ENCODE results near the gene FAM174C. TPM values are rescaled to one million over a fixed set of nuclear protein-coding genes. Genes with fewer than 3 reads are reported as not detected.

Gene FAM174C
- total RNA-seq = 6.4 TPM

DNA sequence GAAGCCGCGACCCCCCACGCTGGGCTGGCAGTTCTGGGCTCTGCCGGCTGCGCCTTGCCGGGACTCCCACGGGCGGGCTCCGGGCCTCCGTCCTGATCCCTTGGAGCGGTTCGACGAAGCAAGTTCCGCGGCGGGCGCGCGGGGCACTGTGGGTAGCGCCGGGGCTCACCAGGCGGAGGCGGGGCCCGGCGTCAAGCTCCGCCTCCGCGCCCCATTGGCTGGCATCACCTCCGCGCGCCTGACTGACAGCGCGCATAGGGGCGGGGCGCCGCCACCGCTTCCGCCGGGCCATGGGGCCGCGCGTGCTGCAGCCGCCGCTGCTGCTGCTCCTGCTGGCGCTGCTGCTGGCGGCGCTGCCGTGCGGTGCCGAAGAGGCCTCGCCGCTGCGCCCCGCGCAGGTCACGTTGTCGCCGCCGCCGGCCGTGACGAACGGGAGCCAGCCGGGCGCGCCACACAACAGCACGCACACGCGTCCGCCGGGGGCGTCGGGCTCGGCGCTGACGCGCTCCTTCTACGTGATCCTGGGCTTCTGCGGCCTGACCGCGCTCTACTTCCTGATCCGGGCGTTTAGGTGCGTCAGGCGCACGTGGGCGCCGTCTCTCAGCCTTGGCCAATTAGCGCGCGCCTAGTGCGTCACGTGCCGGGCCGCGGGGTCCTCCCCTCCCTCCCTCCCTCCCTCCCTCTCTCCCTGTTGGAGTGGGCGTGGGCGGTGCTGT lies at the start of gene FAM174C:
TSS of gene FAM174C (plus strand) at position 271 of the 716 bp plus-strand sequence. CDS start at position 291, 20 bp downstream.
- peak; percentile 92 for DNase-seq

DNA sequence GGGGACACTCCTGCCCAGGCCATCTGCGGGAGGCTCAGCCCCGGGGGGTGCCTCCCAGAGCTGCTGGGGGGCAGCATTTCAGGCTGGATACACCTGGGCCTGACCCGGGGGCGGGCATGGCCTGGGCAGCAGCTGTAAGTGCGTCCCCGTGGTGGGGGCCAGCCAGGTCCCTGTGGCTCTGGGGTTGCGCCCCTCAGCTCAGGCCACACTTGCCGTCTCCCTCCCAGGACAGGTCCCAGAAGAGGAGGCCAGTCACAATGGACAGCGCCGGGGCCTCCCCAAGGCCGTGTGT lies 49.2 kb upstream of the FAM174C start:
- DNase-seq = no peak

DNA sequence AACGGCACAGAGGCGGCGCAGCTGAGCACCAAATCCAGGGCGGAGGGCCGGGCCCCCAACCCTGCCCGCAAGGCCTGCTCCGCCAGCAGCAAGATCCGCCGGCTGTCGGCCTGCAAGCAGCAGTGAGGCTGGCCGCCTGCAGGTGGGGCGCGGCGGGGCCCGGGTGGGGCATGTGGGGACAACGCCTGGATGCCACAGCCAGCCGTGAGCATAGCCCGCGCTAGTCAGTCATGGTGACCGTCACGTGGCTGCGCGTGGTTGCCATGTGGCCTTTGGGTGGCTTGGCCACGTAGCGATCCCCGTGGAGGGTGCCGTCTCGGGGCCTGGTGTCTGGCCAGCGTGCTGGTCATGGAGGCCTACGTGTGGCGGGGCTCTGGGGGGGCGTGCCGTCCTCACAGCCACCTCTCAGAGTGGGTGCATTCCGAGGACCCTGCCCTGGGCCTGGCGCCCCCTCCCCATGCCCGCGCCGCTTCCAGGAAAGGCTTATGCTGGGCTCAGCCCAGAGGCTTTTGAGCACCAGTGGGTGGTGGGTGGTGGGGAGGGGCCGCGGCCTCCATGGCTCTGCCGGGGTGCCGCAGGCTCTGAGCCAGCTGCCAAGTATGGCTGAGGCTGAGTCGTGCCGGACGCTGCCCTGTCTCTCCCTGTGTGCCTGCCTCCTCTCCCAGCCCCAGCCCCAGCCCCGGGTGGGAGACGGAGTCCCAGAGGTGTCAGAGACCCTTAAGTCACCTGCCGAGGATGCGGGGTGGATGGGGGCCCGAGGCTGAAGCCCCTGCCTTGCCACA lies 48.6 kb upstream of the FAM174C start:
- no peak for DNase-seq

DNA sequence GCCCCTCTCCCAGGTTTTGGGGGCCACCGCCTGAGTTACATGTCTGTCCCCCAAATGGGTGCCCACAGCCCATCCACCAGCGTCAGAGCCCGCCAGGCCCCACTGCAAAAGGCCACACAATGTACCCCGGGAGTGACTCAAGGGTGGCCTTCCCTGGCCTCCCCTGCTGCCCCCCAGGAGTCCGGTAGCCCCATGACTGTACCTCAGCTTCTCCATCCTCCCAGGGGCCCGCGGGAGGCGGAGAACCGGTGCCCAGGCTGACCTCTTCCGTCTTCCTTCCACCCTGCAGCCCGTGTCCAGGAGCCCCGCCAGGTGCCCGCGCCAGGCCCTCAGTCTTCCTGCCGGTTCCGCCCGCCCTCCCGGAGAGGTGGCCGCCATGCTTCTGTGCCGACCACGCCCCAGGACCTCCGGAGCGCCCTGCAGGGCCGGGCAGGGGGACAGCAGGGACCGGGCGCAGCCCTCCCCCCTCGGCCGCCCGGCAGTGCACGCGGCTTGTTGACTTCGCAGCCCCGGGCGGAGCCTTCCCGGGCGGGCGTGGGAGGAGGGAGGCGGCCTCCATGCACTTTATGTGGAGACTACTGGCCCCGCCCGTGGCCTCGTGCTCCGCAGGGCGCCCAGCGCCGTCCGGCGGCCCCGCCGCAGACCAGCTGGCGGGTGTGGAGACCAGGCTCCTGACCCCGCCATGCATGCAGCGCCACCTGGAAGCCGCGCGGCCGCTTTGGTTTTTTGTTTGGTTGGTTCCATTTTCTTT lies 47.9 kb upstream of the FAM174C start:
- no peak for DNase-seq

DNA sequence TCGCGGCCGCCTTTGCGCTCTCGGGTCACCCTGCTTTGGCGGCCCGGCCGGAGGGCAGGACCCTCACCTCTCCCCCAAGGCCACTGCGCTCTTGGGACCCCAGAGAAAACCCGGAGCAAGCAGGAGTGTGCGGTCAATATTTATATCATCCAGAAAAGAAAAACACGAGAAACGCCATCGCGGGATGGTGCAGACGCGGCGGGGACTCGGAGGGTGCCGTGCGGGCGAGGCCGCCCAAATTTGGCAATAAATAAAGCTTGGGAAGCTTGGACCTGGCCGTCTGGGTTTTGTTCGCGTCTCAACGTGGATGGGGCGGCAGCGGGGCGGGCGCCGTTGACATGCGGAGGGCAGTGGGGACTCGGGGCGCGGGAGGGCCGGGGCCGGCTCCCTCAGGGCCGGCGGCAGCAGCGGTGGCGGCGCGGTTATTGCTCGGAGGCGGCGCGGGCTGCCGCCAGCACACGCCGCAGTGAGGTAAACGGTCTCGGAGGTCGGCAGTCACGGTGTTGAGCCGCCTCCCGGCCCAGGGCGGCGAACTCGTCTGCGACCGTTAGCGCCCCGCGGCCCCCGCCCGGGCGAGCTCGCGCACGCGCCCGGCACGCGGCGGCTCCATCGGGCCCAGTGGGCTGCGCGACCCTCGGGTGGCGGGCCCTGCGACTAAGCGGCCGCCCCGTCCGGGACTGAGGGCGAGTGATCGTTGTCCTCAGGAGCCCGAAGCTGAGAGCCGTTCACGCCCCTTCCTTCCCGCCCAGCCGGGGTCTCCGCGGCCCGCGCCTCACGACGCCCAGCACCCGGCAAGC lies 47.0 kb upstream of the FAM174C start:
- no peak for DNase-seq

DNA sequence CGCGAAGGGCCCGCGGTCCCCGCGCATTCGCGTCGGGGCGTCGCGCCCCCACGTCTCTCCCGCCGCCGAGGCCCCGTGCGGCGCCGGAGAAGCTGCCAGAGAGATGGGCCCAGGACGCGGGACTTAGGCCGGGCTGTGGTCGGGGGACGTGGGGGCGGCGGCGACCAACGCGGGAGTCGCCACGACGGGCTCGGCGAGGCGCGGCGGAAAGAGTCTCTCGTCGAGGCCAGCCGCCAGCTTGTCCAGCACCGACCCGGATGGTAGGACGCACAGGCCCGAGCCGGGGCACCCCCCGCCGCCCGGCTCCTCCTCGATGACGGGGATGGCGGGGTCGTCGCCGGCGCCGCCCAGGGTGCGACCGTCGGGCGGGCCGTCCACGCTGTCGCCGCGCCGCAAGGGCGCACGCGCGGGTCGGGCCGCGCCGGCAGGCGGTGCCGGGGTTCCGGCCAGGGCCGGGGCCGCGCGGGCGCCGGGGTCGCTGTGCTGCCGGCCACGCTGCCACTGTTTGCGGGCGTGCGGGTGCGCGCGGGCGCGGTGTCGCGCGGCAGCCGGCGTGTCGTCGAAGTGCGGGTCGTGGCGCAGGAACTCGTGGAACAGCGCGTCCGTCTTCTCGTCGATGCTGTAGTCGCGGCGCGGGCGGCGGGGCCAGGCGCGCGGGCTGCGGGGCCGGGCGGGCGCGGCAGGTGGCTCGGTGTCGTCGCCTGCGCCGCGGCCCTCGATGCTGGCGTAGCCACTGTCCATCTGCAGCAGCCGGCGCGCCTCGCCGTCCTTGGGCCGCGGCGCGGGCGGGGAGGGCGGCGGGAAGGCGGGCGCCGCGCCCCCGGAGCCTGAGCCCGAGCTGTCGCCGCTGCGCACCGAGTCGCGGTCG lies 46.0 kb upstream of the FAM174C start:
- DNase-seq = no peak

DNA sequence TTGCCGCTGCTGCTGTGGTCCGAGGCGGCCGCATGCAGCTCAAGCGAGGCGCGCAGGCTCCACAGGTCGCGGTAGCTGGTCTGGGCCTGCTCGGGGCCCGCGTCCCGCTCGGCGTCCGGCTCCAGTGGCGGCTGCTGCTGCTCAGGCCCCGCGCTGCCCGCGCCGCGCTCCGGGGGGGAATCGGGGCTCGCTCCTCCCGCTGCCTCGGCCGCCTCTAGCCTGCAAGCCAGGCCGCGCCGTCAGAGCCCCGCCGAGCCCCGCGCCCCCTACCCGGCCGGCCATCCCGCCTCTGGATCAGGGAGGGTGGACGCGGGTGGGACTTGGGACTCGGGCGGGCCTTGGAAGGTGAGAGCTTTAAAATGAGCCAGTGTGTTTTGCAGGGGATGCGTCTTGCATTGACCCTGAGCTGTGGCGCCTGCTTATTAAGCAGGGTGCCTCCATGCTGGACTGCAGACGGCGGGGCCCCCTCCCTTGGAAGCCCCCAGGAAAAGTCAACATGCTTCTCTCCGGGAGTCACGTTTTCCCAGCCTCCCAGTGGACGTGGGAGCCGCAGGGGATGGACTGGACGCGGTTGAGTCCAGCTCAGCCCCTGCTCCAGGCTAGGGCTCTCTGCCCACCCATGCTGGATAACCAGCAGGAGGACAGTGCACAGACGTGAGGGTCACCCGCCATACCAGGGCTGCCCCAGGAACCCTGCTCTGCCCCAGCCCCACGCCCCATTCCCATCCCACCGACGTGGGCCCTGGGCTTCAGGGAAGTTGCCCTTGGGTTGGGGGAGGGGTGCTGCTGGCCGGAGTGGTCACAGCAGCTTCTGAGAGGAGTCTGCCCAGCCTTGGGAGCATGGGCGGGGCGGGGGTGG lies 45.2 kb upstream of the FAM174C start:
- DNase-seq = no peak

DNA sequence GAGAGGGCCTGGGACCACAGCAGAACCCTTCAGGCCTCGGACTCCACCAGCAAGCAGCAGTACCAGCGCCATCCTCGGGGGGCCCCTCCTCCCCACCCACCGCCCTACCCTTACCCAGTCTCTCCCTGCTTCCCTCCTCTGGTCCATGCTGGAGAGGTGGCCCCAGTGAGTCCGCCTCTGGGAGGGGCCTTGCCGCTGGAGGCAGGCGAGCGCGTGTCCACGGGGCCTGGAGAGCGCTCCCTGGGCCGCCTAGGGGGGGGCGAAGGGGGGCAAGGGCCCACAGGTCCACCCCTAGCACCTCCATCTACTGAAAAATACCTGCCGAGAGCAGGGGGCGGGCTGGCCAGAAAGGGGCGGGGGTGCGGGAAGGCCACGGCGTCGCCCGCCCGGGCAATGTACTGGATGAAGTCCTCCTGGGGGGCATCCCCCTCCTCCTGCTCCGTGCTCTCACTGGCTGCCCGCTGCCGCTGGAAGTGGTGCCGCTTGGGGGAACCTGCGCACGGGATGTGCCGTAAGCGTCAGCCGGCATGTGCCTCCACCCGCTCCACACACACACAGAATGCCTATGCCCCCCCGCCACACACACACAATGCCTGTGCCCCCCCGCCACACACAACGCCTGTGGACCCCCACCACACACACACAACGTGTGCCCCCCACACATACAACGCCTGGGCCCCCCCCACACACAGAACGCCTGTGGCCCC lies 44.4 kb upstream of the FAM174C start:
- DNase-seq = no peak

DNA sequence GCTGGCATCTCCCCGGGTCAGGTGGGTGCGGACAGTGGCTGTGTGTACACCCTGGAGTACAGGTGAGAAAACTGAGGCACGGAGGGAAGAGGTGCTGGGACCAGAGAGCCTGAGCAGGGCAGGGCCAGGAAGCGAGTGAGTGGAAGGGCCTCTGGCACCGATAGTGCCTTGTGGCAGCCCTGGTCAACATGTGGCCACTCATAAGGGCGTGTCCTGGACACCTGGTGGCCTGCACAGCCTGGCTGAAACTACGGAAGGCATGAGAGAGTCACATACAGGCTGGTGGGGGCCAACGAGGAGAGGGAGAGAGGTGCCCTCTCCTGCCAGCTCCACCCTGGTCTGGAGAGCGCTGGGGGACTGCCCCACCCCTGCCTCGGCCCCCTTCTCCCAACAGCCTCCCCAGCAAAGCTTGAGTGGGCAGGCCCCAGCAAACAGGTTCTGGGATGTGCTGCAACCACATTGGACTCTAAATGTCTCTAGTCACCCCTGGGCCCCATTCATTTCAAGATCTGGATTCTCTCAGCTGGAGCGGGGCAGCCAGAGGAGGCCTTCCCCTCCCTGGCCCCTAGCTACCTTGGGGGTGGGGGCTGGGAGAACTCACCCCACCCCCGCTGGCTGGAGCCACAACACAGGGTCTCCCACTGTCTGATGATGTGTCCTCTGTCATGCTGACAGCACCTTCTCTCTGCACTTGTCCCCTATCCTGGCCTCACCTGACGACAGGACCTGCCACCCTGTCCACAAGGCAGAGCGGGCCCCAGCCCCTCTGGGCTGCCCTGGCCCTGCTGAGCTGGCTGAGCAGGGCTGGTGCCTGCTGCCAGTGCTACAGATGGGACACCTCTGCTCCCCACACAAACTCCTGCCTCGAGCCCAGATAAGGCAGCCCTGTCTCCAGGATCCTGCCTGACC lies 43.3 kb upstream of the FAM174C start:
- DNase-seq = no peak

DNA sequence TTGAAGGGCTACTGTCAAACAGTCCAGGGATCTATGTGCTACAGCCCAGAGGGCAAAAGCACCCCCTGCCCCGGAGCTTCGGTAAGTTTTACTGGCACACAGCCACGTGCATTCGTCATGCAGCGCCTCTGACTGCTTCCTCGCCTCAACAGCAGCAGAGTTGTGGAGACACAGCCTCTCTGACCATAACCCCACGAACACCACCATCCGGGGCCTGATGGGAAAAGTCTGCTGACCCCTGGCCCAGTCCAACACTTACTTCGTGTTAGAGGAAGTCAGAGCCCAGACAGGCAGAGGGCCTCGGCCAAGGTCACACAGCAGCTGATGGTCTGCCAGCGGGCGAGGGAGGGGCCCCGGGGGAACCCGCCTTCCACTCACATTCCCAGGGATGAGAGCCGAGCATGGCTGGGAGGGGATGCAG lies 42.7 kb upstream of the FAM174C start:
- no peak for DNase-seq

DNA sequence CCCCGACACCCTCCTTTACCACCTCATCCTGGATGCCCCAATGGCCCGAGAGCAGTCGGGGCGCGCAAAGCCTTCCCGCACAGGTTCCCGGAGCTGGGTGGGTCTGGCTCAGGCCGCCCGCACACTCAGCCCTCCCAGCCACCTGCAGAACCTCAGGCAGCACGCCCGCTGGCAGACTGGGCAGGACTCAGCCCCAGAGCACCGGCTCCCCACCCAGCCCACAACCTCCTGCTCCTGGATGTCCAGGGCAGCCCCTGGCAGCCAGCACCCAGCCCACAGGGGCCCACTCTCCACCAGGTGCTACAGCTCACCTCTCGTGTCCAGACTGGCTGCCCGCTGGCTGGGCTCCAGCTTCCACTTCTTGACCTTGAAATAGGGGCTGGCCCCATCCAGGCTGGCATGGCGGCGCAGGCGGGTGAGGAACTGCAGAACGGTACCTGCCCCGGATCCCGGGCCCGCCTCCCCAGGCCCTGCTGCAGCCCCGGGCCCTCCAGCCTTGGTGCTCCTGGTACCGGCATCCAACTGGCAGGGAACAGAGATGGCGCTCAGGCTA lies 42.1 kb upstream of the FAM174C start:
- DNase-seq = no peak

DNA sequence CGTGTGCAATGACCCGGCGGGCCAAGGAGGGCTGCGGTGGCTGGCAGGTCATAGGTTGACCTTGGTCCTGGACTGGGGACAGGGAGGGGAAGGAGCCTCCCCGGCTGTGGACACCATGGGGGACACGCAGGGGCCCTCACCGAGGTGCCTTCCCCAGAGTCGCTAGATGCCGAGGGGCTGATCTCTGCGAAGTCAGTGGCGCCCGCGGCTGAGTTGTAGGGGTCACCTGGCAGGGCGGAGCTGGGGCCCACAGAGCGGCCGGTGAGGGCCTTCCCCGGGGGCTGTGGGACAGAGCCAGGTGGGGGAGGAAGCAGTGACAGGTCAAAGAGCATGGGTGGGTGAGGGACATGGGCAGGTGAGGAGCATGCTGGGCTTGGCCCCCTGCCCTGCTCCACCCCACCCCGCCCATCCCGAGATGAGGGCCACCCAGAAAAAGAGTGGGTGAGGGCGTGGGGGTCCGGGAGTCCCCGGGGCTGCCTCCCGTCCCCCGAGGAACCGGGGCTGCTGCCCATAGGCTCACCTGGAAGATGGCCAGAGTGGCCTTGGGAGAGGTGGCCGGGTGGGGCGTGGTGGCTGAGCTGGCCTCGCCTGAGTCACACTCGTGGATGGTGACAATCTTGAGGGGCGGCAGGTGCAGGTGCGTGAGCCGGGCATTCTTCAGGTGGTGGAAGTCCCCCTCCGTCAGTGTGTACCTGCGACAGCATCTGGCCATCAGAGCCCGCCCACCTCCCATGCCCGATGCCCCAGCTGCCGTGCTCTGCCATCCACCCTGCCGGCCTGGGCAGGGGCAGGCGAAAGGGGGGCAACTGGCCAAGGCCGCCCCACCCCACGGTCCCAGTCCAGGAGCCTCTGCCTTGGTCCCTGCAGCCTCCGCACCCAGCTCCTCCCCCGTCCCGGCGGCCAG lies 41.0 kb upstream of the FAM174C start:
- DNase-seq = no peak

DNA sequence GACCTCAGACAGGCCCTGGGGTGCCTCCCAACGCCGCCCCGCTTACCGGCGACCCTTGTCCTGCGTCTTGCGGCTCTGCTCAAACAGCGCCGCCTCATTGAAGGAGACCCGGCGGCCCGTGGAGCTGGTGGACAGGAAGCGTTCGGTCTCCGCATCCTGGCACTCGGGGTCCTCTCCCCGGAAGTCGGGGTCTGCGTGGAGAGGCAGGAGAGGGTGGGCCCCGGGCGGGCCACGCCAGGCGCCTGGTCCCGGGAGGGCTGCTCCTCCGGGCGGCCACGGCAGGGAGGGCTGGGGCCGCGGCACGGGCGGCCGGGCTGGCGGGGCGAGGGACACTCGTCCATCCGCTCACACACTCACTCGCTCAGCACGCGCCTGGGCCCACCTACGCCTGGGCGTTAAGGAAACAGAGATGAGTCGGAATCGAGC lies 40.4 kb upstream of the FAM174C start:
- DNase-seq = no peak

DNA sequence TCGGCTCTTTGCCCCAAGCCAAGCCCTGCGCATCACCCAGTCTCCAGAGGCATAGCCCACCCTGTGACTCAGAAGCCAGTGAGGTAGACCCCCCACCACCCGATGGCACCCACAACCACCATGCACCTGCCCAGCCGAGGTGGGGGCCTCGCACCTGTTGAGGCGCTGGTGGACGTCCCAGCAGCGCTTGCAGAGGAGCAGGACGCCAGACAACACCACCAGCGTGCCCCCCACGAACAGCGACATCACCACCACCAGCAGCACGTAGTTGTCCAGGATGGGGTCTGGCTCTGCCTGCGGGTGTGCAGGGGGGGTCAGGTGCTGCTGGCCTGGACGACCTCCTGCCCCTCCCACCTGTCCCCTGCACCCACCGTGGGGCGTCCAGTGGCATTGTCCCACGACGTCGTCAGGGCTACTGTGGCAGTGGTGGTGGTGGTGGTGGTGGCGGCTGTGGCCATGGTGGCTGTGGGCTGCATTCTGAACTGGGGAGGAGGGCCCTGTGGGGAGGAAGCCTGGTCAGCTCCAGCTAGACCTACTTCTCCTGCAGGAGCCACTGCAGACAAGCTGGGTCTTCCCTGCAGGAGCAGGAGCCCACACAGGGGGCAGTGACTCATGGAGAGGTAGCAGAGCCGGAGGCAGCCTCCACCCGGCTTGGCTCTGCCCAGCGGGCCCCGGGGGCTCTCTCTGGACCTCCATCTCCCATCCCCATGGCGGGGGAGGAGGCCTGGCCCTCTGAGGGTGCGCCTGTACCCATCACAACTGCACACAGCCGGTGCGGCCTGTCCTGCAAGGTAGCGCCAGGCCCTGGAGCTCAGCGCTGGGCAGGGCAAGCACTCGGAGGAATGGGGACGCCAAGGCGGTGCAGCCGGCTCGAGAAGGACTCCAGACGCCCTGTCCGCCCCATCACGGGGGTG lies 39.4 kb upstream of the FAM174C start:
- DNase-seq = no peak

DNA sequence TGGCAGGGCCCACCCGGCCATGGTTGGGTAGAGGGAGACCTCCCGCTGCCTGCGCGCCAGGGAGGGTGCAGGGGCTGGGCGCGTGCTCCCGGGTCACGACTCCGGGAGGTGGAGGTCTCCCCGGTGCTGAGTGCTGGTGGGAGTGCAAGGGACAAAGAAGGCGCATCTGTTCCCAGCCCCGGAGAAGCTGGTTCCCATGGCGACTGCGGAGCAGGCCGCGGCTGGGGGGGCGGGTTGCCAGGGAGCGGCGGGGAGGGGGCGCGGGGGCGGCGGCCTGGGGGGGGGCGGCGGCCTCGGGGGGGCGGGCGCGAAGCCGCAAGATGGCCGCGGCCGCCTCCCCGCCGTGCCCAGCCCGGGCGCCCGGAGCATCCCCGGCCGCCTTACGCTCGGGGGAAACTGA lies 38.8 kb upstream of the FAM174C start:
- DNase-seq = no peak

DNA sequence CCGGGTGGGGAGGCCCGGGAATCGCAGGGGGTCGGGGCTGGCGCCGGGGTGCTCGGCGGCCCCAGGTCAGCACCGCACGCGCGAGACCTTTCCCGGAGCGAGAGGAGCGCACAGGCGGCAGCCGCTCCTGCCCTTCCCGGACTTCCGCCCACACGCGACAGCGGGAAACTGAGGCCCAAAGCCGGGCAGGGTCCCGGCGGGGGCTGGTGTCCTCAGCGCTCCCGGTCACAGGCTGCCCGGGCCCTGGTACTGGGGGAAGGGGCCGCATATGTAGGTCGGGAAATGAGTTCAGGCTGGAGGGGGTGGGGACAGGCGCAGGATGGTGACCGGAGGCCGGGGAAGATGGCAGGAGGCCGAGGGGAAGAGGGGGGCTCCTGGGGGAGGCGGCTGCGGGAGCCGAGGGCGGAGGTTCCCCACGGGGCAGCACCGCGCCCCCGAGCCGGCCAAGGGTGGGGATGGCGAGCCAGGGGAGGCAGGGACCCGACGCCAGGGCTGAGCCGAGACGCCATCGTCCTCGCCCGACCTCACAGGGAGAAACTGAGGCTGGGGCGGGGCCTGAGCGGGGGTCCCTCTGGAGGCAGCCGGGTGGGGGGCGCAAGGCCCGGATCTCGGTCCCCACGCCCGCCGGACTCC lies 38.2 kb upstream of the FAM174C start:
- no peak for DNase-seq

All from skin of body (tissue), 2 donors.